Kidney (tissue), 14 donors: Measurements from ENCODE around the gene SERPINB5. TPM values are rescaled to one million over a fixed set of nuclear protein-coding genes. Genes with fewer than 3 reads are reported as not detected.
"Not testable (repeated sequence)": the region's sequence is repeated elsewhere in the genome, so short reads cannot be mapped to it uniquely, and the experiment has no call there.

Source experiments
- DNase-seq, 5 donors: peaks; one replicate each; pipeline ENCODE4 v3.0.0-alpha.2; 2013 to 2020
- FAIRE-seq: peaks from 2 replicates; lab custom pipeline; 2012; peaks lifted over from hg19 to GRCh38; lab: Jason Lieb, UNC
- H3K27ac ChIP-seq, 2 donors: one replicate each; pipeline ENCODE4 v1.7.0; 2013; ENCODE audit warnings: low read depth in 2 of 2, low read length in 2 of 2, inconsistent platforms in 1 of 2
- H3K27me3 ChIP-seq: one replicate; pipeline ENCODE4 v1.7.1; 2013; ENCODE audit warnings: low read length, inconsistent platforms; ENCODE audit not compliant: control insufficient read depth, insufficient read depth
- H3K36me3 ChIP-seq, 3 donors: one replicate each; pipeline versions ENCODE4 v1.7.0 to v1.7.1; 2013; ENCODE audit warnings: low read length in 3 of 3, control low read depth in 1 of 3, inconsistent platforms in 1 of 3; ENCODE audit not compliant: insufficient read depth in 3 of 3, control insufficient read depth in 2 of 3
- H3K4me1 ChIP-seq, 3 donors: one replicate each; pipeline versions ENCODE4 v1.7.0 to v1.7.1; 2013; ENCODE audit warnings: low read length in 3 of 3, inconsistent platforms in 1 of 3, low read depth in 1 of 3; ENCODE audit not compliant: control insufficient read depth in 2 of 3, insufficient read depth in 2 of 3
- H3K4me3 ChIP-seq, 3 donors: one replicate each; pipeline versions ENCODE4 v1.7.0 to v1.8.1; 2013; ENCODE audit warnings: low read length in 3 of 3, control low read depth in 1 of 3, inconsistent platforms in 1 of 3
- H3K9ac ChIP-seq, 3 donors: one replicate each; pipeline versions ENCODE4 v1.7.0 to v1.7.1; 2013; ENCODE audit warnings: low read length in 3 of 3, control low read depth in 1 of 3, inconsistent platforms in 1 of 3
- H3K9me3 ChIP-seq, 3 donors: one replicate each; pipeline versions ENCODE4 v1.7.0 to v1.7.1; 2013; ENCODE audit warnings: low read length in 3 of 3, control low read depth in 1 of 3, inconsistent platforms in 1 of 3; ENCODE audit not compliant: control insufficient read depth in 2 of 3, insufficient read depth in 1 of 3
- intact Hi-C: fragments of 100-400 bp; cut with DNase I; formaldehyde crosslinking; loops from one replicate; pipeline ENCODE4 v1.11.1; 2022
- polyA plus RNA-seq: library from polyadenylated mRNA; stranded (reverse); fragments of 350-450 nt; fragmentation: Illumina TruSeq; extraction: RNeasy Lipid Tissue Mini Kit (QIAGEN cat#74804); gene quantifications from one replicate; pipeline ENCODE4 v1.2.3, GENCODE V29; 2014; ENCODE audit warnings: low read depth, low replicate concordance; ENCODE audit not compliant: insufficient read depth
- total RNA-seq: library from RNA; stranded (reverse); fragmentation: NEBNext Ultra II Directional; extraction: Animal tissue kit (Norgen Biotek cat#: 25700); gene quantifications from one replicate; pipeline ENCODE4 v1.2.1, GENCODE V29; 2021
- TF ChIP-seq, protein P1 (sequence below): IDR thresholded peaks from 3 replicates; pipeline ENCODE4 v1.5.1; 2012; ENCODE audit warnings: mild to moderate bottlenecking, moderate library complexity, borderline replicate concordance; ENCODE audit not compliant: insufficient read depth; ENCODE audit errors: extremely low read depth
- donor health status: control.
- donor health status: control.
- donor health status: control.
- donor health status: control.
- donor health status: control.
- donor health status: DM: yes; HTN: yes; CAD: no.
- donor health status: Normal renal cell carcinoma (clear cell type).

SERPINB5 gene
- total and polyA plus RNA-seq, 2 donors from 2014 or later, result not detected

DNA sequence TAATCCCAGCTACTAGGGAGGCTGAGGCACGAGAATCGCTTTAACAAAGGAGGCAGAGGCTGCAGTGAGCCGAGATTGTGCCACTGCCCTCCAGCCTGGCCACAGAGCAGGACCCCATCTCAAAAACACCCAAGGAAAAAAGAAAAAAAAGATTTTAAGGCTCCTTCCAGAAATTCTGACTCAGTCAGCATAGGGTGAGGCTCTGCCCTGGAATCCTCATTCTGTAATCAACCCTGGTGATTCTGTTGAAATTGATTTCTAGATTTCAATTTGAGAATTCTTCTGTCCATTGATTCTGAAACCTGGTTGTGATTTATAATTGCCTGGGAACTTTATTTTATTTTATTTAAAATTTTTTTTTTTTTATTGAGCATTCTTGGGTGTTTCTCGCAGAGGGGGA is 27.3 kb upstream of the SERPINB5 start:
- Histone ChIP-seq H3K27me3 (no peaks in the 10 kb centered on the region), H3K36me3 (no peaks in the 10 kb centered on the region), H3K4me1 (no peaks in the 10 kb centered on the region), H3K9me3 (no peaks in the 10 kb centered on the region), H3K4me3 (no peak overlapping the region), H3K27ac (no peak overlapping the region), H3K9ac (no peak overlapping the region)
- FAIRE-seq (no peak), DNase-seq (no peak)
- TF ChIP-seq, protein P1, sequence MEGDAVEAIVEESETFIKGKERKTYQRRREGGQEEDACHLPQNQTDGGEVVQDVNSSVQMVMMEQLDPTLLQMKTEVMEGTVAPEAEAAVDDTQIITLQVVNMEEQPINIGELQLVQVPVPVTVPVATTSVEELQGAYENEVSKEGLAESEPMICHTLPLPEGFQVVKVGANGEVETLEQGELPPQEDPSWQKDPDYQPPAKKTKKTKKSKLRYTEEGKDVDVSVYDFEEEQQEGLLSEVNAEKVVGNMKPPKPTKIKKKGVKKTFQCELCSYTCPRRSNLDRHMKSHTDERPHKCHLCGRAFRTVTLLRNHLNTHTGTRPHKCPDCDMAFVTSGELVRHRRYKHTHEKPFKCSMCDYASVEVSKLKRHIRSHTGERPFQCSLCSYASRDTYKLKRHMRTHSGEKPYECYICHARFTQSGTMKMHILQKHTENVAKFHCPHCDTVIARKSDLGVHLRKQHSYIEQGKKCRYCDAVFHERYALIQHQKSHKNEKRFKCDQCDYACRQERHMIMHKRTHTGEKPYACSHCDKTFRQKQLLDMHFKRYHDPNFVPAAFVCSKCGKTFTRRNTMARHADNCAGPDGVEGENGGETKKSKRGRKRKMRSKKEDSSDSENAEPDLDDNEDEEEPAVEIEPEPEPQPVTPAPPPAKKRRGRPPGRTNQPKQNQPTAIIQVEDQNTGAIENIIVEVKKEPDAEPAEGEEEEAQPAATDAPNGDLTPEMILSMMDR, result no peak
- intact Hi-C loops, result no loop called here

DNA sequence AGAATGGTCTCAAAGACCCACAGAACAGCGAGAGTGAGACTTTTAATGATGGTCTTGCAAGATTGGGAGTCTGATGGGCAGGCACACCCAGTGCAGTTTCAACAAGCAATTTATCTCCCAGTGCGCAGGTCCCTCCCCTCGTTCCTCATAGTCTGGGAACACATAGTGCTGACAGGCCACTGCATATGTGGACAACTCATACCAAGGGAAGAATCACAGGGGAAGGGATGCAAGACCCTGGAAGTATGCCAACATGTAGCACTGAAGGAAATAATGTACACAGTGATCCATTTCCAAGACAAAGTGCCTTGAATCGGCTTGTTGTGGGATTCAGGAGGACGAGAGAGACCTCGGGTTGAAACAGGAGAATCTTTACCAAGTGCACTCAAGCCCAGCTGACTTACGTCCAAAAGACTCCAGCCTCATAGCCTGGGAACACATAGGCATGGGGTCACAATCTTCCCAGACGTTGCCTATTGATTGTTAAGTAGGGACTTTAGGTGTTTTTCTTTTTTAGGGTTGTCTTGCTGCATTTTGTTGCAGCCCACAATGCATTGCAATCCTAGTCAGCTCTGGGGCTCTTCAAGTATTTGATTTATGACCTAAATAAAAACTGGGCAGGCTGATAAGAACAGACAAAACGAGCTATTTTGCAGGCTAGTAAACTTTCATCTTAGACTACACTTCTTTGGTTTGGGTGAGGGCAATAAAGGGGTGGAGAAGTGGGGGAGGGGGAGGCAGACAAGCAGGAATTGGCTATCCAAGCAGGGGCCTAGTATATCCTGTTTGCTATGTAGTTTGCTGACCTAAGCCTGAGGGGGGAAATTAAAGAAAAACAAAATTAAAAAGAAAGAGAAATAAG is 24.7 kb upstream of the SERPINB5 start:
- intact Hi-C loops, result no loop called here
- Histone ChIP-seq H3K27me3 (no peaks in the 10 kb centered on the region), H3K9ac (no peak overlapping the region), H3K4me1 (no peaks in the 10 kb centered on the region), H3K9me3 (no peaks in the 10 kb centered on the region), H3K4me3 (no peak overlapping the region), H3K36me3 (no peaks in the 10 kb centered on the region), H3K27ac (no peak overlapping the region)
- DNase-seq, result peak in 4 of 5 donors; percentile 26 to 60 (median 48)
- TF ChIP-seq, protein P1, result no peak
- FAIRE-seq, result no peak

DNA sequence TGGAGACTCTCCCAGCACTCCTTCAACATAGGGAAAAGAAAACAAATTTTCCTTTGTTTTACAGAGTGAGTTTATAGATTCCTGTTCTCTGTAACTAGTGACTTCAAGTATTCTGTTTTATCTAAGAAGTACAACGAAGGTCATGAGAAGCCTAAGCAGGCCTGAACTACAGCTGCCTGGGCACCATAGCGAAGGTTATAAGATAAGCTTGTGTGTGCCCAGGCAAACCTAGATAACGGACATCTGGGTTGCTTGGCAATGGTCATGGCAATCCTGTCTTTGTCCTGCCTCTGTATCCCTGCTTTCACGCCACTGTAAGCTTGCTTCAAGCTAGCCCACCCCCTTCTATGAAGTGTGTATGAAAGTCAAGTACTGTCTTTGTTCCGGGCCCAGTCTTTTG is 24.0 kb upstream of the SERPINB5 start:
- H3K9me3 ChIP-seq, H3K4me3 ChIP-seq, DNase-seq, H3K27ac ChIP-seq, H3K9ac ChIP-seq, H3K36me3 ChIP-seq, FAIRE-seq, H3K27me3 ChIP-seq, intact Hi-C loops, H3K4me1 ChIP-seq: not testable (repeated sequence)

DNA sequence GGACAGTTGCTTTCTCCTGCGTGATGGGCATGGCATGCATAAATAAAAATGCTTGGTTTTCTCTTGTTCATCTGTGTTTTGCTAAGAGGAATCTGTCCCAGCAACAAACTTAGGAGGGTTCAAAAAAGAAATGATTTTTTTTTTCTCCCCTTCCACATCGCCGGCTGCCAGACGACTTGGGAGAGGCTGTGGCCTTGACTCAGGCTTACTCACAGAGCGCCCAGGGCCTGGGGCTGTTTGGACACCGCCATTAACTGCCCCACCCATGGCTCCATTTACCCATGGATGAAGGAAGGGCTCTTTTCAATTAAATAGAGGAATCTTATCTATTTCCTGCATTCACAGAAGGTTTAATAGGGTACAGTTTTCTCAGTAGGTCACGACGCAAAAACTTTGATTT is 22.3 kb upstream of the SERPINB5 start:
- intact Hi-C loops, result no loop called here
- no peak overlapping the region for H3K9ac ChIP-seq
- FAIRE-seq, result no peak

More for the DNA sequence above, 22.3 kb upstream of the SERPINB5 start:
- Histone ChIP-seq H3K36me3 (no peaks in the 10 kb centered on the region), H3K27ac (no peak overlapping the region), H3K4me3 (no peak overlapping the region), H3K9me3 (no peaks in the 10 kb centered on the region), H3K27me3 (no peaks in the 10 kb centered on the region), H3K4me1 (no peaks in the 10 kb centered on the region)
- no peak for DNase-seq
- TF ChIP-seq, protein P1, result no peak
